IPS-18a (cell line): ENCODE data around the gene ATOH1.

ENCODE experiments used
- H3K27ac ChIP-seq: one replicate; pipeline ENCODE4 v1.5.1; 2013; ENCODE audit warnings: low read length
- H3K27me3 ChIP-seq: one replicate; pipeline ENCODE4 v1.6.1; 2013; ENCODE audit warnings: mild to moderate bottlenecking, low read length; ENCODE audit not compliant: control insufficient read depth, insufficient read depth
- H3K36me3 ChIP-seq: one replicate; pipeline ENCODE4 v1.6.1; 2013; ENCODE audit warnings: low read depth, low read length; ENCODE audit not compliant: control insufficient read depth
- H3K4me1 ChIP-seq: one replicate; pipeline ENCODE4 v1.6.1; 2013; ENCODE audit warnings: low read depth, low read length; ENCODE audit not compliant: control insufficient read depth
- H3K4me3 ChIP-seq: one replicate; pipeline ENCODE4 v1.5.1; 2013; ENCODE audit warnings: low read length
- H3K9ac ChIP-seq: one replicate; pipeline ENCODE4 v1.6.1; 2013; ENCODE audit warnings: mild to moderate bottlenecking, low read length, moderate library complexity
- H3K9me3 ChIP-seq: one replicate; pipeline ENCODE4 v1.6.1; 2013; ENCODE audit warnings: low read depth, low read length; ENCODE audit not compliant: control insufficient read depth

The ATOH1 gene

DNA sequence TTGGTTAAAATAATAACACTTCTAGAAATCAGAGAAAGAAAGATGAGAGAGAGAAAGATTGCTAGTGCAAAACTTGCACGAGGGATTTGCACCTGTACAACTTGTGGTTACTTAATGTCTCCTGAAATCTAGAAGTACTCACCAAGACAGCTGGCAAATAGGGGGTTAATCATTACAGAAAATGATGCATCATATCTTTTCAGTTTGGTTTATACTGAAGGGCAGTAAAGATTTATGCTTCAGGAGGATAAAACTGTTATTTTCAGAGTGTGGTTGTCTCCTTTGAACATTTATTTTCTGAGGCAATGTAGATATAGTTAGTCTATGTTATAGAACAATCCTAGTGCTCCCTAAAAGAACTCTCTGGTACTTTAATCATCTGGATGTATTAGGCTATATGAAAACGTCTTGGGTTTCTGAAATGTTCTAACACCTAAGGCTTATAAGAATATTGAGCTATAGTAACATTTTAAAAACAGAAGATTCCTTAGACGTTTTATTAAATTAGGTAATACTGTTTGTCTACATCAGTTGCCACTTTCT, 13.3 kb downstream of the ATOH1 start:
- no peaks in the 10 kb centered on the region for H3K36me3 ChIP-seq
- no peaks in the 10 kb centered on the region for H3K9me3 ChIP-seq
- no peak overlapping the region for H3K4me3 ChIP-seq
- H3K27me3 ChIP-seq = peaks cover 26% of the 10 kb centered on the region
- no peaks in the 10 kb centered on the region for H3K4me1 ChIP-seq
- no peak overlapping the region for H3K9ac ChIP-seq
- H3K27ac ChIP-seq = no peak overlapping the region

DNA sequence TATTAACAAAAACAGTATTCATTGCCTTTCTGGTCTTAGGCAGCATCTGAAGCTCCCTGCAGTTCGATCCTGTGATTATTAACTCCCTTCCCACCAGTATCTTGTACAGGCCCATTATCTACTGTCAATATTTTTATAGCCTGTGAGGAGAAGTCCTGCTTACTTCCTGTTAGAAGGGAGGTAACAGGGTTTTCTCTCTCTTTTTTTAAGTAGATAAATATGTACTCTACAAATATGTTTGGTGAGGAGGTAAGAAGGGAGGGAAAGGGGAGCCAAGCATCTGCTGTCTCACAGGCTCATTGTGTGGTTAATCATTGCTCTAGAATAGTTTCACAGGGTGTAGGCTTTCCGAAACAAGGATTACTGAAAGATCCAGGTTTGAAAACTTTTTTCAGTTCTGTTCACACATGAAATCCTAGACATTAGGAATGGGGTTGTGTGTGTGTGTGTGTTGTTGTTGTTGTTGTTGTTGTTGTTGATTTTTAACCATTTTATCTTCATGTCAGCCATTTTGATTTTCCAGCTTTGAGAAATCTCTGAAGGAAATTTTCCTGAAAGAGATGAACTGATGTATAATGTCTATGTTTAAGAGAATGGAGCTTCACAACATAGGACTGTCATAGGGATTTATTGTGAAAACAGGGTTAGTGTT, 14.2 kb downstream of the ATOH1 start:
- H3K27ac ChIP-seq = no peak overlapping the region
- H3K27me3 ChIP-seq = peaks cover 20% of the 10 kb centered on the region
- no peaks in the 10 kb centered on the region for H3K4me1 ChIP-seq
- H3K9ac ChIP-seq = no peak overlapping the region
- no peak overlapping the region for H3K4me3 ChIP-seq
- H3K9me3 ChIP-seq = no peaks in the 10 kb centered on the region
- H3K36me3 ChIP-seq = no peaks in the 10 kb centered on the region

DNA sequence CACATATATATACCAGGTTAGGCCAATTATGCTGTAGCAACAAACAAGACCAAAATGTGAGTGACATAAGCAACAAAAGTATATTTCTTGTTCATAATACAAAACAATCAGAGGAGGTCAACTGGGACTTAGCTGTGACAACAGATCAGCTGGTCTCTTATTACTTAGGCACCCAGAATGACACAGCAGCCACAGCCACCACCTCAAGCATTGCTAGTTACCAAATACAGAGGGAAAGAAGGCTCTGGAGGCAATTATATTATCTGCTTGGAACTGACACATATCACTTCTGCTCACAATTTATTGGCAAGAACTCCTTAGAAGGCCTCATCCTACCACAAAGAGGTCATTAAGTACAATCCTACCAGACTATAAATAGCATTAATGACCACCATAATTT, 15.2 kb downstream of the ATOH1 start:
- Histone ChIP-seq H3K9ac (no peak overlapping the region), H3K27me3 (peaks cover 14% of the 10 kb centered on the region), H3K4me1 (no peaks in the 10 kb centered on the region), H3K36me3 (no peaks in the 10 kb centered on the region), H3K9me3 (no peaks in the 10 kb centered on the region), H3K27ac (no peak overlapping the region), H3K4me3 (no peak overlapping the region)

DNA sequence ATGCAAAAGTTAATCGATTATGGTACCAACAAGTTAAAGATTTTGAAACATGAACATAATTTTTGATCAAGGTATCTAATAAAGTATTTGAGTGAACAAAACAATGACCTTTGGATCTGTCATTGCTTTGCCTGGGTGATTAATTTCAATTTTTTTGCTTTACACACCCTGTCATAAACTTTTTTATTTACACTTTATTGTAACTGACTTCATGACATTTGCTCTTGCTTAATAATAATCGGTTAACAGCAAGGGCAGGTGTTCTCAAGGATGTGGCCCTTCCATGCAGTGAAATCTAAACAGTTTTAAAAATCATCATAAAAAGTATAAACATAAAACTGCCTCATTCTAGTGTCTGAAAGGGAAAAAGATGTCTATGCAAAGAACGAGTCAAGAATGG, 24.1 kb downstream of the ATOH1 start:
- H3K4me3 ChIP-seq = no peak overlapping the region
- no peaks in the 10 kb centered on the region for H3K27me3 ChIP-seq
- H3K36me3 ChIP-seq = no peaks in the 10 kb centered on the region
- no peaks in the 10 kb centered on the region for H3K4me1 ChIP-seq
- H3K9me3 ChIP-seq = no peaks in the 10 kb centered on the region
- no peak overlapping the region for H3K9ac ChIP-seq
- H3K27ac ChIP-seq = no peak overlapping the region

DNA sequence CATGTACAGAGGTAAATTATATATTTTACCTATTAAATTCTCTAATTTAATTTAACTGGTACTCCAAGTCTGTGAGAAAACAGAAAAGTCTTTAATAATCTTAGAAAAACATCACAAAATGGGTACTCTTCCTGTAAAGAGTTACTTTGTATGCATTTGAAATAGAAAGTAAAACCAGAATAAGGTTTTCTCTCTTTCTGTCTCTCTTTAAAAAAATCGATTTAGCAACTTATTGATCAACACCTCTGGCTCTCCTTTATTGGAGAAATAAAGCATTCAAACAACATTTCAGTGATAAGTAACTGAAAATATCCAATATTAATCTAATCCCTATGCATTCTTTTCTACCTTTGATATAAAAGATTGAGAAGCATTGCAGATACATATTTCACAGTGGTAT, 27.4 kb downstream of the ATOH1 start:
- Histone ChIP-seq H3K4me3 (no peak overlapping the region), H3K9ac (no peak overlapping the region), H3K9me3 (no peaks in the 10 kb centered on the region), H3K4me1 (no peaks in the 10 kb centered on the region), H3K27me3 (no peaks in the 10 kb centered on the region), H3K36me3 (no peaks in the 10 kb centered on the region), H3K27ac (no peak overlapping the region)

DNA sequence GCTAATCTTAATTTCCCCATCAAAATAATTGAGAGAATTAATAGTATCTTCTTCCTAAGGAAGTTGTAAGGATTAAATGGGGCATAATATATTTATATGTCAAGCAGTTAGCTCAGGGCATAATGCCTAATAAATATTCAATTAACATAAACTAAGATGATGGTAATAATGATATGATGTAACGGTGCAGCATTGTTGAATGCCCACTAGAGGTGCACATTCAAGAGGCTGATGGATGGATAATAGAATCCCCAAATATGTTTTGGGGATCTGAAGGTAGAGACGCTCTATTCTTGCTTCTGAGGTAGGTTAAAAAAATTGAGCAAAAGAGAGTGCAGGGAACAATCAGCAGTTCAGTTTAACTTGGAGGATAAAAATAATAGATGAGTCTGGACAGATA, 37.1 kb downstream of the ATOH1 start:
- no peaks in the 10 kb centered on the region for H3K9me3 ChIP-seq
- no peaks in the 10 kb centered on the region for H3K27me3 ChIP-seq
- no peaks in the 10 kb centered on the region for H3K36me3 ChIP-seq
- no peaks in the 10 kb centered on the region for H3K4me1 ChIP-seq
- no peak overlapping the region for H3K4me3 ChIP-seq
- no peak overlapping the region for H3K27ac ChIP-seq
- no peak overlapping the region for H3K9ac ChIP-seq

DNA sequence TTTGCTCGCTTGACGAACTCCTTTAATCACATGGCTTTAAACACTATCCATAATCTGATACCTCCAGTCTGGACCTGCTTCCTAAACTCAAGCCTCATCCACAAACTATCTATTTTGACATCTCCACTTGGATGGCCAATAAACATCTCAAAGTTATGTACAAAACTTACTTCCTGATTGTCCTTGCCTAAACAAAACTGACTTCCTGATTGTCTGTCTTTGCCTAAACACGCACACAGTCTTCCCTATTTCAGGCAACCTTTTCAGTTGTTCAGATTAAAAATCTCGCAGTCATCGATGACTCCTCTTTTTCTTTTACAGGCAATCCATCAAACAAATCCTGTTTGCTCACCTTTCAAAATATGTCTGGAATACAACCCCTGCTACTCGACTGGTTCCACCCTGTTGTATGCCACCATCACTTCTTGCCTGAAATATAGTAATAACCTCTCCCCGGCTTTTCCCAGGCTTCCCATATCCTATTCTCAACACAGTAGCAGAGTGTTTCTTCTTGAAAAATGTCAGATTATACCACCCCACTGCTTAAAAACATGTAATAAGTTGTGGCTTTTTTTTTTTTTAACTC, 39.0 kb downstream of the ATOH1 start:
- no peak overlapping the region for H3K27ac ChIP-seq
- no peak overlapping the region for H3K9ac ChIP-seq
- H3K27me3 ChIP-seq = no peaks in the 10 kb centered on the region
- no peak overlapping the region for H3K4me3 ChIP-seq
- no peaks in the 10 kb centered on the region for H3K4me1 ChIP-seq
- no peaks in the 10 kb centered on the region for H3K9me3 ChIP-seq
- H3K36me3 ChIP-seq = no peaks in the 10 kb centered on the region

DNA sequence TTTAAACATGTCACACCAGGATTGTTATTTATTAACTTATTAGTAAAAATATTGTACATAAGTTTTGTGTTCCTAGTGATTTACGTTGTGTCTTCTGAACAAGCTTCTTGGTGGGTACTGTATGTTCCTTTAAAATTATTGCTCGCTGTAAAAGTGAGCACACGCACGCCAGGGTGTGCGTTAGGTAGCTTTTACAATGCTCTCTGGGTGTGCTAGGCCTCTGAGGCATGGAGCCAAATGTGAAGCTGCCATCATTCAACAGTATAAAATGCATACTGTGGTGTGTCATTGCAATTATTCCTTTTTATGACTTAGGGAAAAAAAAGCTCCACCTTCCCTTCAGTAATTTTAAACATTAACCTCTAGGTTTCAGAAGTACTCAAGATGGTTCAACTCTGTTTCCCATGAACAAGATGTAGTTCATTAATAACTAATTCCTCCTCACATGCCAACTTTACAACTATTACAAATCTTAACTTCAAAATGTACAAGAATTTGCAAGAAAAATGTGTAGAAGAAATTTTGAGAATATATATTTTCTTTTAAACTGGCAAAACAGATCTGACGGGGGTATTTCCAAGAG, 42.4 kb downstream of the ATOH1 start:
- Histone ChIP-seq H3K9me3 (no peaks in the 10 kb centered on the region), H3K4me3 (no peak overlapping the region), H3K27ac (no peak overlapping the region), H3K4me1 (no peaks in the 10 kb centered on the region), H3K9ac (no peak overlapping the region), H3K36me3 (no peaks in the 10 kb centered on the region), H3K27me3 (no peaks in the 10 kb centered on the region)

DNA sequence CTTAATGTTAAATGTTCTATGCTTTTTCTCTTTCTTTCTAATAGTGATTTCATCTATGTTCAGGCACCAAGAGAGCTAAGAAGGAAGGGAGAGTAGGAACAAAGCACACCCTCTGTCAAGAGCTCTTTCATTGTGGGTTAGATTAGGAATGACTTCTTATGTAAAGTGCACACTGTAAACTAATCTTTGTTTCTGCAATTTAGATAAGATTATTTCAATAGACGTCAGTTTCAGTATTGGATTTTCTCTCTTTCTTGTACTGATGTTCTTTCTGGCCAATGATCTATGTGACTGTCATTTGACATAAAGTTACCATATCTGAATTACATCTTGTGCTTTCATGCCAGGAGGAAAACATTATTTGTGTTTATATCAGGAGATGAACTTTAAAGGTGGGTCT, 48.2 kb downstream of the ATOH1 start:
- Histone ChIP-seq H3K9me3 (no peaks in the 10 kb centered on the region), H3K27ac (no peak overlapping the region), H3K27me3 (no peaks in the 10 kb centered on the region), H3K9ac (no peak overlapping the region), H3K36me3 (no peaks in the 10 kb centered on the region), H3K4me3 (no peak overlapping the region), H3K4me1 (no peaks in the 10 kb centered on the region)

DNA sequence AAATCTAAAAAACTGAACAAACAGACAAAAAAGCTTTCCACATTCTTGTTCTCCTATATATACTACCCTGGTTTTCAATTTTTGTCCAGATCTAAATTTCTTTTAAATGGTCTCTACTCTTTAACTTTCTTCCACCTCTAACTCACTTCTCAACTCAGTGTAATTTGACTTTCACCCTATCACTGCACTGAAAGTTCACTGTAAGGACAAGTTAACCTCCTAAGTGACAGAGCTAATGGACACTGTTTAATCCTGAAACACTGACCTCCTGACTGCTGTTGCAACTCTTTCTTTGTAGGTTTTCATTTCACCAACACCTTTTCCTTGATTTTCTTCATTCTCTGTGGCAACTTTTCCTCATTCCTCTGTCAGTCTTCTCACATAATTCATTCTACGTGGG, 50.0 kb downstream of the ATOH1 start:
- Histone ChIP-seq H3K9me3 (no peaks in the 10 kb centered on the region), H3K9ac (no peak overlapping the region), H3K36me3 (no peaks in the 10 kb centered on the region), H3K27ac (no peak overlapping the region), H3K4me1 (no peaks in the 10 kb centered on the region), H3K4me3 (no peak overlapping the region), H3K27me3 (no peaks in the 10 kb centered on the region)

DNA sequence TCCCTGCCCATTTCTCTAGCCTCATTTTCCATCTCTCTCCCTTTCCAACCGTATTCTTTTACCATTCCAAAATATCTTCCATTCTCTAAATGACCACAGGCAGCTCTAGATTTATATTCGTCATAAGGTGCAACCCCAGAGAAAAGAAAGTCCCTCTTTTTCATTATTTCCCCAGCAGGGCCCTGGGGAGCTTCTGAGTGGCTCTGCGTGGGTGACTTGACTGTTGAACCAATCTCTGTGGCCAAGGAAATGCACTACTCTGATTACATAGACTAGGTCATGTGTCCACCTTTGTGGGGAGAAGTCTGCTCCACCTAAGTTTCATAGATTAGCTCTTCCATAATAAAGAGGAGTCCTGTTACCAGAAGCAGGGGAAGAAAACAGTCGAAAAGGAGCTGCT, 51.4 kb downstream of the ATOH1 start:
- no peak overlapping the region for H3K9ac ChIP-seq
- H3K36me3 ChIP-seq = no peaks in the 10 kb centered on the region
- H3K9me3 ChIP-seq = no peaks in the 10 kb centered on the region
- H3K4me3 ChIP-seq = no peak overlapping the region
- no peaks in the 10 kb centered on the region for H3K27me3 ChIP-seq
- H3K27ac ChIP-seq = no peak overlapping the region
- H3K4me1 ChIP-seq = no peaks in the 10 kb centered on the region
